B cell (primary cell): ENCODE measurements around the gene ICAM1. TPM values are rescaled to one million over a fixed set of nuclear protein-coding genes. Genes with fewer than 3 reads are reported as not detected.

ENCODE experiments used
- ATAC-seq: fragments of 200-7000 bp; cut with Tn5 transposase; one replicate; pipeline ENCODE4 v1.10.0; 2021; ENCODE audit warnings: low read depth, mild to moderate bottlenecking, moderate number of reproducible peaks, moderate library complexity
- CTCF ChIA-PET: fragments of 350-600 bp; sonication (Branson Sonifier 250); formaldehyde crosslinking; loops from one replicate; lab custom pipeline; 2021; ENCODE audit warnings: antibody characterized with exemption, inconsistent platforms; lab: Charles Lee
- POLR2A ChIA-PET: fragments of 350-600 bp; sonication (Branson Sonifier 250); formaldehyde crosslinking; loops from one replicate; lab custom pipeline; 2021; ENCODE audit warnings: antibody characterized with exemption; lab: Charles Lee
- DNase-seq: peaks from one replicate; pipeline ENCODE4 v3.0.0; 2013
- H2AFZ ChIP-seq: 2 replicates; pipeline ENCODE4 v1.6.1; 2012; ENCODE audit warnings: mild to moderate bottlenecking, low read depth, low read length; ENCODE audit not compliant: insufficient read depth, poor library complexity, severe bottlenecking
- H3K27ac ChIP-seq, 2 donors: 1 replicate in 1 of 2; 2 replicates in 1 of 2; pipeline ENCODE4 v1.5.1; 2012 to 2013; ENCODE audit warnings: low read length in 2 of 2, mild to moderate bottlenecking in 2 of 2, moderate library complexity in 1 of 2
- H3K27me3 ChIP-seq, 4 experiments: fragments of 200-600 bp in 1 of 4; sonication (generic) in 1 of 4; replicated peaks in 1 of 4; 1 replicate in 2 of 4; 2 replicates in 2 of 4; pipeline versions ENCODE4 v1.6.1 to v1.7.0; 2013 to 2016; ENCODE audit warnings: low read length in 3 of 4, mild to moderate bottlenecking in 2 of 4, mixed read lengths in 1 of 4, moderate library complexity in 1 of 4; ENCODE audit not compliant: insufficient read depth in 4 of 4, control insufficient read depth in 3 of 4; ENCODE audit errors: control extremely low read depth in 1 of 4
- H3K36me3 ChIP-seq, 2 experiments: replicated peaks in 1 of 2; 1 replicate in 1 of 2; 2 replicates in 1 of 2; pipeline versions ENCODE4 v1.6.1 to v1.7.1; 2013; ENCODE audit warnings: low read length in 1 of 2; ENCODE audit not compliant: insufficient read depth in 2 of 2, control insufficient read depth in 1 of 2; ENCODE audit errors: control extremely low read depth in 1 of 2, extremely low read depth in 1 of 2
- H3K4me1 ChIP-seq, 2 donors: fragments of 200-600 bp in 1 of 2; sonication (generic) in 1 of 2; 1 replicate in 1 of 2; 2 replicates in 1 of 2; pipeline versions ENCODE4 v1.5.1 to v1.6.1; 2013 to 2017; ENCODE audit warnings: low read length in 2 of 2; ENCODE audit not compliant: control insufficient read depth in 2 of 2, insufficient read depth in 2 of 2
- H3K4me2 ChIP-seq: replicated peaks from 2 replicates; pipeline ENCODE3; 2012; ENCODE audit warnings: mild to moderate bottlenecking, low read depth, low read length; ENCODE audit not compliant: poor library complexity, severe bottlenecking
- H3K4me3 ChIP-seq, 5 experiments: fragments of 200-600 bp in 1 of 5; sonication (generic) in 1 of 5; 1 replicate in 3 of 5; 2 replicates in 2 of 5; pipeline versions ENCODE4 v1.5.1 to v1.7.0; 2011 to 2016; ENCODE audit warnings: low read length in 4 of 5, mild to moderate bottlenecking in 4 of 5, low read depth in 2 of 5, control low read depth in 1 of 5, moderate library complexity in 1 of 5; ENCODE audit not compliant: insufficient read depth in 1 of 5; ENCODE audit errors: control extremely low read depth in 1 of 5, extremely low read depth in 1 of 5
- H3K79me2 ChIP-seq: fragments of 200-600 bp; sonication (generic); one replicate; pipeline ENCODE4 v1.6.0; 2016; ENCODE audit warnings: low read length; ENCODE audit not compliant: control insufficient read depth, insufficient read depth
- H3K9ac ChIP-seq: fragments of 200-600 bp; sonication (generic); 2 replicates; pipeline ENCODE4 v1.6.1; 2017; ENCODE audit warnings: mild to moderate bottlenecking, low read length, moderate library complexity
- H3K9me3 ChIP-seq, 3 donors: one replicate each; pipeline versions ENCODE4 v1.6.1 to v1.7.1; 2013; ENCODE audit warnings: low read length in 2 of 3; ENCODE audit not compliant: control insufficient read depth in 2 of 3, insufficient read depth in 1 of 3; ENCODE audit errors: control extremely low read depth in 1 of 3
- H4K20me1 ChIP-seq: 2 replicates; pipeline ENCODE4 v1.6.0; 2012; ENCODE audit warnings: mild to moderate bottlenecking, low read length; ENCODE audit not compliant: insufficient read depth, control insufficient read depth, poor library complexity, severe bottlenecking
- H3K27ac Mint-ChIP-seq: one replicate; pipeline ENCODE4 v1.8.0; 2021; ENCODE audit warnings: mixed read lengths
- H3K27me3 Mint-ChIP-seq: one replicate; pipeline ENCODE4 v1.8.0; 2021; ENCODE audit warnings: mixed read lengths
- H3K4me1 Mint-ChIP-seq: one replicate; pipeline ENCODE4 v1.8.0; 2021; ENCODE audit warnings: mixed read lengths
- H3K4me3 Mint-ChIP-seq: one replicate; pipeline ENCODE4 v1.8.0; 2021; ENCODE audit warnings: mixed read lengths
- H3K9me3 Mint-ChIP-seq: one replicate; pipeline ENCODE4 v1.8.0; 2022; ENCODE audit warnings: mixed read lengths; ENCODE audit not compliant: insufficient read depth
- EZH2 ChIP-seq: IDR thresholded peaks from 2 replicates; pipeline ENCODE4 v1.6.1; 2012; ENCODE audit warnings: borderline replicate concordance, low read depth, mild to moderate bottlenecking, moderate library complexity, low read length; ENCODE audit not compliant: insufficient read depth, poor library complexity, severe bottlenecking
- WGBS: methylation state at CpG from one replicate; pipeline ENCODE4 v1.1.5; 2013; ENCODE audit warnings: missing lambda C conversion rate; ENCODE audit not compliant: insufficient coverage; 5-methylcytosine and 5-hydroxymethylcytosine counted together
- intact Hi-C: fragments of 100-400 bp; cut with micrococcal nuclease; formaldehyde crosslinking; loops from one replicate; pipeline ENCODE4 v1.10.0; 2022
- polyA plus RNA-seq: library from polyadenylated mRNA; depleted of rRNA; stranded (reverse); fragments of >200 nt; gene quantifications from 2 replicates; pipeline ENCODE4 v1.2.3, GENCODE V29; 2012
- total RNA-seq, 2 donors: library from RNA; stranded (reverse); fragments of 120-200 nt in 1 of 2; gene quantifications; 1 replicate in 1 of 2; 2 replicates in 1 of 2; pipeline versions ENCODE4 v1.2.3 to v1.2.4, GENCODE V29; 2013 to 2022
- TF ChIP-seq, protein P1 (sequence below): fragments of 200-600 bp; IDR thresholded peaks from one replicate; pipeline ENCODE4 v1.8.0; 2022; ENCODE audit warnings: antibody characterized with exemption, mild to moderate bottlenecking

Gene ICAM1
- total and polyA plus RNA-seq, 2 donors (not counting 1 experiment from before 2014, with no cell fraction given), result 7.3 to 11.9 TPM

DNA sequence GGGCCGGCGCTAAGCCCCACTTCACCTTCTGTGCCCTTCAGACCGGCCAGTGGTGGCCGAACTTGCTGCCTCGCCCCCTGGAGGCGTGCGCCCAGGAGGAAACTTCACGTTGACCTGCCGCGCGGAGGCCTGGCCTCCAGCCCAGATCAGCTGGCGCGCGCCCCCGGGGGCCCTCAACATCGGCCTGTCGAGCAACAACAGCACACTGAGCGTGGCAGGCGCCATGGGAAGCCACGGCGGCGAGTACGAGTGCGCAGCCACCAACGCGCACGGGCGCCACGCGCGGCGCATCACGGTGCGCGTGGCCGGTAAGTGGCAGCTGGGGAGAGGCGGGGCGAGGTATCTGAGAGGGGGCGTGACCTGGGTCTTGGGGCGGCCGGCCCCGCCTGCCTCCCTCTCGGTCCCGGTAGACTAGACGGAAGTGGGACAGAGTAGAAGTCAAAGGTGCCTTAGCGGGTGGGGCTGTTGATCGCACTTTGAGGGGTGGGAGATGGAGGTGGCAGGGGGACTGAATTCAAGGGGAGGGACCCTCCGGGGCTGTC is 24.5 kb downstream of the ICAM1 start:
- Histone ChIP-seq H3K4me3 (peak overlapping the region; percentile 37 to 64 (median 41)), H2AFZ (peak overlapping the region; percentile 71), H4K20me1 (peaks cover 23% of the 10 kb centered on the region), H3K9ac (peak overlapping the region; percentile 50), H3K27me3 (peaks cover 0 to 60% (median 41%) of the 10 kb centered on the region in 4 experiments), H3K79me2 (no peaks in the 10 kb centered on the region), H3K4me2 (peak overlapping the region; percentile 85), H3K4me1 (peaks cover 56 to 58% of the 10 kb centered on the region in 2 donors), H3K36me3 (no peaks in the 10 kb centered on the region), H3K27ac (no peak overlapping the region), H3K9me3 (peaks cover 0 to 47% (median 0%) of the 10 kb centered on the region in 3 donors)
- peak overlapping the region; percentile 85 for H3K4me3 Mint-ChIP-seq
- DNase-seq (peak; percentile 86), ATAC-seq (peak; percentile 79)
- TF ChIP-seq, protein P1, sequence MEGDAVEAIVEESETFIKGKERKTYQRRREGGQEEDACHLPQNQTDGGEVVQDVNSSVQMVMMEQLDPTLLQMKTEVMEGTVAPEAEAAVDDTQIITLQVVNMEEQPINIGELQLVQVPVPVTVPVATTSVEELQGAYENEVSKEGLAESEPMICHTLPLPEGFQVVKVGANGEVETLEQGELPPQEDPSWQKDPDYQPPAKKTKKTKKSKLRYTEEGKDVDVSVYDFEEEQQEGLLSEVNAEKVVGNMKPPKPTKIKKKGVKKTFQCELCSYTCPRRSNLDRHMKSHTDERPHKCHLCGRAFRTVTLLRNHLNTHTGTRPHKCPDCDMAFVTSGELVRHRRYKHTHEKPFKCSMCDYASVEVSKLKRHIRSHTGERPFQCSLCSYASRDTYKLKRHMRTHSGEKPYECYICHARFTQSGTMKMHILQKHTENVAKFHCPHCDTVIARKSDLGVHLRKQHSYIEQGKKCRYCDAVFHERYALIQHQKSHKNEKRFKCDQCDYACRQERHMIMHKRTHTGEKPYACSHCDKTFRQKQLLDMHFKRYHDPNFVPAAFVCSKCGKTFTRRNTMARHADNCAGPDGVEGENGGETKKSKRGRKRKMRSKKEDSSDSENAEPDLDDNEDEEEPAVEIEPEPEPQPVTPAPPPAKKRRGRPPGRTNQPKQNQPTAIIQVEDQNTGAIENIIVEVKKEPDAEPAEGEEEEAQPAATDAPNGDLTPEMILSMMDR, result no peak
- TF ChIP-seq EZH2, result no peak
- peak overlapping the region; percentile 83 for H3K27ac Mint-ChIP-seq
- ChIA-PET CTCF (interaction anchor here (1.6 to 2.5 kb wide), 2 partner anchors 26 to 94 kb away, joined by 5 to 7 read pairs; no protein-coding TSS in a partner anchor), POLR2A (interaction anchor here (0.8 to 1.2 kb wide), 2 partner anchors 10 to 108 kb away, joined by 3 read pairs; partner anchors contain the start of gene CDC37)
- H3K9me3 Mint-ChIP-seq, result no peaks in the 10 kb centered on the region
- peaks cover 35% of the 10 kb centered on the region for H3K27me3 Mint-ChIP-seq
- intact Hi-C loops, result no loop called here
- WGBS, result 2% methylated on average over 48 of the region's 48 CpGs
- peaks cover 43% of the 10 kb centered on the region for H3K4me1 Mint-ChIP-seq
